HuH-7 (cell line): ENCODE measurements around the gene ACER3.
"Not testable (repeated sequence)": the region's sequence is repeated elsewhere in the genome, so short reads cannot be mapped to it uniquely, and the experiment has no call there.

Experiments
- DNase-seq: peaks from one replicate; pipeline ENCODE4 v3.0.0; 2011; ENCODE audit warnings: low spot score

The ACER3 gene

DNA sequence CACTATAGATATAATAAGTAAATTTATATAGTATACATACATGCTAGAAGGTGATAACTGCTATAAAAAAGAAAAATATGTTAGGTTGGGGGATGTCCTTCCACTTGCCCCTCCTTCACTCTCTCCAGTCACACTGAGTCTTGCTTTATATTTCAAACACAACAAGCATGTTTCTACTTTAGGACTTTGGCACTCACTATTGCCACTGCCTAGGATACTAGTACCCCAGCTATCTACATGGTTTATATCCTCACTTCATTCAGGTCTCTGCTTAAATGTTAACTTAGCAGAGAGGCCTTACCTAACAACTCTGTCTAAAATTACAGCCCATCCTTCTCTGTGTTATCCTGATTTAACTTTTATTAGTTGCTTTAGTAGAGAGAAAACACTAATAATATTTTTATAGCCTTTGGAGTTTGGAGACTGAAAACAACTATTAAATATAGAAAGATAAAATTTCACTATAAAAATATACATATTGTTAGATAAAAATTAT, 134.4 kb downstream of the ACER3 start:
- no peak for DNase-seq

DNA sequence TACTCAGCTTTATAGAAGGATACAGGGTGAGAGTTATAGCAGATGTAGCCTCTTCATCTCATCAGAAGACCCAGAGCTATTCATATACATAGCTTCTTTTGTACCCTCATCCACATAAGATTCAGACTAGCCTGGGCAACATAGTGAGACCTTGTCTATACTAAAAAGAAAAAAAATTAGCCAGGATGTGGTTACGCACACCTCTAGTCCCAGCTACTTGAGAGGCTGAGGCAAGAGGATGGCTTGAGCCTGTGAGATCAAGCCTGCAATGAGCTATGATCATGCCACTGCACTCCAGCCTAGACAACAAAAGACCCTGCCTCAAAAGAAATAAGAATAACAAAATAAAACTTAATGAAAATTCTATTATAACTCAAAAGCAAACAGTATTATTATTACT, 136.8 kb downstream of the ACER3 start:
- DNase-seq: no peak

DNA sequence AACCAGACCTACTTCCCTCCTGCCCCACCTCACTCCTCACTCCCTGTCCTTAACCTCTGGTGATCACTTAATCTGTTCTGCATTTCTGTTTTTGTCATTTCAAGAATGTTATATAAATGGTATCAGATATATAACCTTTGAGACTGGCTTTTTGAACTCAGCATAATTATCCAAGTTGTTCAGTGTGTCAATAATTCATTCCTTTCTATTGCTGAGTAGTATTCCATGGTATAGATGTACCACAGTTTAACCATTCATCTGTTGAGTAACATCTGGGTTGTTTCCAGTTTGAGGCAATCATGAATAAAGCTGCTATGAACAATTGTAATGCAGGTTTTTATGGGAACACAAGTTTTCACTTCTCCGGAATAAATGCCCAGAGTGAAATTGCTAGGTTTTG, 138.9 kb downstream of the ACER3 start:
- DNase-seq: no peak

- no peak for DNase-seq
Measured at GRCh38 chr11:77001613-77002012, 140.9 kb downstream of the ACER3 start.

DNA sequence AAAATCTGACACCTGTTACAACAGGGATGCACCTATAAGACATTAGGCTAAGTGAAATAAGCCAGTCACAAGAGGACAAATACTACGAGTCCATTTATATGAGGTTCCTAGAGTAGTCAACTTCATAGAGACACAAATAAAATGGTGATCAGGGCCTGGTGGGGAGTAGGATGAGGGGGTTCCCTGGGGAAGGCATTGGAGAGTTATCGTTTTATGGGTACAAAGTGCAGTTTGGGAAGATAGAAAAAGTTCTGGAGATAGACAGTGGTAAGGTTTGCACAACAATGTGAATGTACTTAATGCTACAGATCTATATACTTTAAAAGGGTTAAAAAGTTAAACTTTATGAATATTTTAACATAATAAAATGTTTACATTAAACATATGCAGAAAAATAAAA, 142.1 kb downstream of the ACER3 start:
- no peak for DNase-seq

DNA sequence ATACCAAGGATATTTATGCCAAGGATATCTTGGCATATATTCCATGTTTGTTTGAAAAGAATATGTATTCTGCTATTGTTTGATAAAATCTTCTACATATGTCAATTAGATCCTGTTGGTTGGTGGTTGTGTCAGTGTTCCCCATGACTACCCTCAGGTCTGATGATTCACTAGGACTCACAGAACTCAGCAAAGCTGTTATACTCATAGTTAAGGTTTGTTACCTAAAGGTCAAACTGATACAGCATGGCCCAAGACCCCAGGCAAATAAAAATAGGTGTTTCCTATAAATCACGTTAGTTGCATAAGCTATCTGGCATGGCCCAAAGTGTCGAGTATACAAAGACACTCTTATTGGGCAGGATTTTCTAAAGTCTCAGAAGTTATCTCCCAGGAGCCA, 143.2 kb downstream of the ACER3 start:
- no peak for DNase-seq

GRCh38 chr11:77009533-77010160, 148.9 kb downstream of the ACER3 start:
- no peak for DNase-seq

DNA sequence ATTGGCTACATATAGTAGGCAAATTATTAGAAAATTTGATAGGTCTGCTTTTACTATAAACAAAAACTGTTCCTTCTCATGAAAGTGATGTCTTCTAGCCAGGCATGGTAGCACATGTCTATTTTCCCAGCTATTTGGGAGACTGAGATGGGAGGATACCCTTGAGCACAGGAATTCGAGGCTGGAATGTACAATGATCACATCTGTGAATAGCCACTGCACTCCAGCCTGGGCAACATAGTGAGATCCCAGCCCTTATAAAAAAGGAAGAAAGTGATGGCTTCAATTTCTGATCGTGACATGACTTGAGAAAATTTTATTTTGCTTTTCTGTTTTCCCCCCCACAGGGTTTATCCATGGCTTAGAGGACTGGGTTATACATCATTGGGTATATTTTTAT, 154.0 kb downstream of the ACER3 start:
- no peak for DNase-seq

DNA sequence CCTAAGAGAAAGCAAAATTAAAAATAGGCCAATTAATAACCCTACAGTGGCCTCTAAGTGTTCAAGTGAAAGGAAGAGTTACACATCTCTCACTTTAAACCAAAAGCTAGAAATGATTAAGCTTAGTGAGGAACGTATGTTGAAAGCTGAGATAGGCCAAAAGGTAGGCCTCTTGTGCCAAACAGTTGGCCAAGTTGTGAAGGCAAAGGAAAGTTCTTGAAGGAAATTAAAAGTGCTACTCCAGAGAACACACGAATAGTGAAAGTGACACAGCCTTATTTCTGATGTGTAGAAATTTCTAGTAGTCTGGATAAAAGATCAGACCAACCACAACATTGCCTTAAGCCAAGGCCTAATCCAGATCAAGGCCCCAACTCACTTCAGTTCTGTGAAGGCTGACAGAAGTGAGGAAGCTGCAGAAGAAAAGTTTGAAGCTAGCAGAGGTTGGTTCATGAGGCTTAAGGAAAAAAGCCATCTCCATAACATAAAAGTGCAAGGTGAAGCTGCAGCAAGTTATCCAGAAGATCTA, 157.7 kb downstream of the ACER3 start:
- not testable (repeated sequence) for DNase-seq

DNA sequence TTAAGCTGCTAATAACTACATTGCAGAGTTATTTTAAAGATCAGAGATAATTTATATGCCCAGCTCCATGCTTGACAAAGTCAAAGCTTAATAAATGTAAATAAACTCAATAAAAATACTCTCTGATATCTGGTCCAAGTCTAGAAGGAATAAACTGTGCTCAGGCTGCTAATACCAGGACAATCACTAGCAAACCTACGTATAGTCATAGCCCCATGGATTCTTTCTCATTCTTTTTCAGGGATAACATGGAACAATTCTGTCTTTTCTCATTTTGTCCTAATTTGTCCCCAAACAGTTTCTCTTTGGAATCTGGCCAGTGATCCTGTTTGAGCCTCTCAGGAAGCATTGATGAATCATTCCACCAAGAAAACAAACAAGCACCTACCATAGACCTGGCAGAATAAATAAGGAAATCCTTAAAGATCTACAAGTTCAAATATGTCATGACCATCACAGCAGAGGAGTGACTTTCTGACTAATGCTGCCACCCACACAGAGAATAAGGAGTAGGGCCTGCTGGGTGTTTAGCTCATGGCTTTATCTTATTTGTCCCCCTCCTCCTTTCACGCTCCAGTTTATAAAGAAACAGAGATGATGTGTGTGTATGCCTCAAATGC, 159.4 kb downstream of the ACER3 start:
- no peak for DNase-seq

DNA sequence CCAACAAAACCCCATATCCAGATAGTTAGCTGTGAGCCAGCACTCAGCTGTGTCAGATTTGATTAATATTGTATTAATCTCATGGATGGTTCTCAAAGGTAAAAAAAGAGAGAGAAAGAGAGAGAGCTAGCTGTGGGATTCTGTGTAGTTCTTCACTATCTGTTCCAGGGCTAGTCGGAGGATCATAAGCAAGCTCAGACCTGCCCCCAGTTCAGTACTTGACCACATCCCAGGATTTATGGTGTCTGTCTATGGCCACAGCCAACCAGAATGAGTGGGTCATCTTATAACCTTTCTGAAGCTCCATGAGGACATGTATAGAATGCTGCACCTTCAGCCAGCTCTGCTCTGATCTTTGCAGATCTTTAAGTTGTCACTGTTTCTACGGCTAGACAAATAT, 160.0 kb downstream of the ACER3 start:
- DNase-seq: no peak

DNA sequence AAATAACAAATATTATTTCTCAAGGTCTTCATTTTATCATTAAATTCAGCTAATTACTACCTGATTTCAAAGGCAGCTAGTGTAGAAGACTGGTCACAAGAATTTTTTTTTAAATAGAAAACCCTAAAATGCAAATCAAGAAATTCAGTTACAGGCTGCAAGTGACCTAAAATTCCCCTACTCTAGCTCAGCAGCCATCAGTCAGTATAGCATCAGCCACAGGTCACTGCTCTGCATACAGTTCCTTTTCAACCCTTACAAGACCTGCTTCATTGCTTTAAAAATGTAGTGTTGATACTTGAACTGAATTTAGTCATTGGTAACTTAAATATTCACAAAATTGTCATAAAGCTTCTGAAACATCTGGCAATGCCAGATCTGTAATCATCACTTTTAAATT, 164.0 kb downstream of the ACER3 start:
- no peak for DNase-seq

- no peak for DNase-seq
Measured at GRCh38 chr11:77026221-77026620, 165.5 kb downstream of the ACER3 start.

- DNase-seq: no peak
Measured at GRCh38 chr11:77026743-77027142, 166.0 kb downstream of the ACER3 start.

- DNase-seq: no peak
Measured at GRCh38 chr11:77027275-77027674, 166.6 kb downstream of the ACER3 start.

- DNase-seq: no peak
Measured at GRCh38 chr11:77029829-77030228, 169.1 kb downstream of the ACER3 start.

- no peak for DNase-seq
Measured at GRCh38 chr11:77030834-77031414, 170.2 kb downstream of the ACER3 start.

- no peak for DNase-seq
Measured at GRCh38 chr11:77031599-77031998, 170.9 kb downstream of the ACER3 start.

DNA sequence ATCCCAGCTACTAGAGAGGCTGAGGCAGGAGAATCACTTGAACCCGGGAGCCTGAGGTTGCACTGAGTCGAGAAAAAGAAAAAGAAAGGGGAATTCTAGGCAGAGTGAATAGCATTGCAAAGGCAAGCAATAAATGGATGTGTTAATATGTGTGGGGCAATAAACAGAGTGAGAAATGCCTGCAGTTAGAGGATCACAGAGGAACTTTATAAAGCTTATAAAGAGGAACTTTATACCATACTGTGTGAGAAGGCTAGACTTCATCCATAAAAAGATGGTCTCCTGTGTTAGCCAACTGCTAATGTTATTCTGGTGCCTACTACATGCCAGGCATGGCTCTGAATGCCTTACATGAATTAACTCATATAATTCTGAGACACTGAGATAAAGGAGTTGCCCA, 174.3 kb downstream of the ACER3 start:
- no peak for DNase-seq

DNA sequence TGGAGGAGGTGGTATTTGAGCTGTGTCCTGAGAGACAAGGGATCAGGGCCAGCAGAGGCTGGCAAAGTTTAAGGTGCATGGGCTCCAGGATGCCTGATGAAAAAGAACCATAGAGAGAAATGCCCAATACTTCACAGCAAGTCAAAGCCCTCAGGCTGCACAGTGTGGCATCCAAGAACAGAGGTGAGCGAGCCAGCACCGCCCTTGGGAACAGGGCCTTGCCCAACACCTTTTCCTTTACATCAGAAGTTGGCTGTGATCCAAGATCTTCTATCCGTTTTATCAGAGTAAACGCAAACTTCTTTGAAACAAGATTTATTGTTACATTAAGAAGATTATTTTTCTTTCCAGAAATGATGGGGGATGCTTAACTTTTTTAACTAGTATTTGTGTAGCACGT, 174.9 kb downstream of the ACER3 start:
- DNase-seq: no peak

DNA sequence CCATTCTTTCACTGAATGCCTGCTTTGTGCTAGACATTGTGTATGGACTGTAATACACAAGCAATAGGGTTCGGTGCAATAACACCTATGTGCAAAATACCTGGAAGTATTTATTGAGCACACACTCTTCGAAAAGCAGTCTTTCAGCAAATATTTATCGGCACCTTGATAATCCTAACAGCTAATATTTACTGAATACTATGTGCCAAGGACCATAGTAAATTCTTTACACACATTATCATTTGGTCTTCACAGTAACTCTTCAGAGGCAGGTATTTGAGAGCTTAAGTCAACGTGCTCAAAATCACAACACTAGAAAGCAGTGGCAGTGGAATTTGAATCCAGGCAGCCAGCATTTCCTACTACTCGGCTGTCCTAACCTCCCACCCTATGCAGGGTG, 175.7 kb downstream of the ACER3 start:
- DNase-seq: peak; percentile 48

DNA sequence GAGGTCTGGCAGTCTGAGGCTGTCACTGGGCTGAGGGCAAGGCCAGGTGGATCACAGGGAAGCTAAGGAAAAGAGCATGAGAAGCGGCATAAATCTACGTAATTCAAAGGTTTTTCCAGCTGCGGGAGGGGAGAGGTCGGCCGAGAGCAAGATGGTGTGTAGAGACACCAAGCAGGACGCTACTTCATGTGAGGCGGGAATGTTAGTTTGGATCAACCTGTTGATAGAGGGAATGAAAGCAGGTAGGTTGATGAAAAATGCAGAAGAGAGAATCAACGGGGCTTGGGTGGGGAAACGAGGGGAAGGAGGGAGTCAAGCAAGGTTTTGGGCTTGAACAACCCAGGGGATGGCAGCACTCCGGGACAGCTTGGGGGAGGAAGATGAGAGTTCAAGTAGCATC, 176.3 kb downstream of the ACER3 start:
- DNase-seq: no peak

DNA sequence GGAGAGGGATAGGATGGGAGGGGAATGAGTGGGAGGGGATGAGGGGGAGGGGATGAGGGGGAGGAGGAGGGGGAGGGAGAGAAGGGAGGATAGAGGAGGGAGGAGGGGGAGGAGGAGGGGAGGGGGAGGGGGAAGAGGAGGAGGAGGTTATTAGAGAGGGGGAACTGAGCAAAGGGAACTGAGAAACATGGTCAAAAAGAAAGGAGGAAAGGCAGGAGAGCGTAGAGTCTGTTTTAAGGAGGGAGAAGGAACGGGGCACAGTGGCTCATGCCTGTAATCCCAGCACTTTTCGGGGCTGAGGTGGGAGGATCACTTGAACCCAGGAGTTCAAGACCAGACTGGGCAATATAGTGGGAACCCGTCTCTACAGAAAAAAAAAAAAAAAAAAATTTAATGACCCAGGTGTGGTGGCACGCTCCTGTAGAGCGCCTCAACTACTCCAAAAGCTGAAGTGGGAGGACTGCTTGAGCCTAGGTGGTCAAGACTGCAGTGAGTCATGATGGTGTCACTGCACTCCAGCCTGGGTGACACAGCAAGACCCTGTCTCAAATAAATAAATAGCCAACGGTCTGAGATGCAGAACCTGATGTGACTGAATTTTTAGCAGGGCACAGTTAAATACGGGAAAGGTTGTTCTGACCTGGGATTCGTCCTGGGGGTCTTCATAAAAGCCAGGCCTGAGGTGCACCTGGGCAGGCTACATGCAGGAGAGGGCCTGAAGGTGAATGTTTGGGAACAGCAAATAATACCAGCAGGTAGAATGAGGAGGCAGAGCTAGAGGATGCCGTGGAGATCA, 177.5 kb downstream of the ACER3 start:
- DNase-seq: no peak
